Measurements from ENCODE around the gene NFATC4.
"Not testable (repeated sequence)": the region's sequence is repeated elsewhere in the genome, so short reads cannot be mapped to it uniquely, and the experiment has no call there.

The NFATC4 gene

GRCh38 chr14:24339284-24340151, 28.5 kb upstream of the NFATC4 start, which contains the start of gene RIPK3:
TSS of gene RIPK3 (minus strand) at chr14:24339991. CDS start at chr14:24339826, 165 bp downstream.
- DNase-seq (ENCODE audit: low read depth), result no peak

GRCh38 chr14:24340606-24341005, 27.4 kb upstream of the NFATC4 start:
- DNase-seq (ENCODE audit: low read depth), result no peak

- no peak for DNase-seq (ENCODE audit: low read depth)
These were observed 25.1 kb upstream of the NFATC4 start for GRCh38 chr14:24342889-24343288.

GRCh38 chr14:24343795-24344660, 24.0 kb upstream of the NFATC4 start:
- peak; percentile 23 for DNase-seq (ENCODE audit: low read depth)

- no peak for DNase-seq (ENCODE audit: low read depth)
These were observed 20.9 kb upstream of the NFATC4 start for GRCh38 chr14:24347134-24347533.

- DNase-seq (ENCODE audit: low read depth), result no peak
These were observed 19.8 kb upstream of the NFATC4 start for GRCh38 chr14:24348186-24348585.

GRCh38 chr14:24349742-24350141, 18.2 kb upstream of the NFATC4 start:
- DNase-seq (ENCODE audit: low read depth), result no peak

GRCh38 chr14:24351517-24351916, 16.5 kb upstream of the NFATC4 start:
- peak; percentile 57 for DNase-seq (ENCODE audit: low read depth)

GRCh38 chr14:24353559-24354481, 14.2 kb upstream of the NFATC4 start:
- DNase-seq (ENCODE audit: low read depth), result peak; percentile 77

- not testable (repeated sequence) for DNase-seq (ENCODE audit: low read depth)
These were observed 13.5 kb upstream of the NFATC4 start for GRCh38 chr14:24354482-24354825.

- no peak for DNase-seq (ENCODE audit: low read depth)
These were observed 13.0 kb upstream of the NFATC4 start for GRCh38 chr14:24355009-24355408.

- DNase-seq (ENCODE audit: low read depth), result no peak
These were observed 11.8 kb upstream of the NFATC4 start for GRCh38 chr14:24356208-24356607.

- no peak for DNase-seq (ENCODE audit: low read depth)
These were observed 7.7 kb upstream of the NFATC4 start for GRCh38 chr14:24360281-24360680.

GRCh38 chr14:24361326-24361725, 6.7 kb upstream of the NFATC4 start:
- DNase-seq (ENCODE audit: low read depth), result no peak

- DNase-seq (ENCODE audit: low read depth), result no peak
These were observed 5.6 kb upstream of the NFATC4 start for GRCh38 chr14:24362241-24362960.

- DNase-seq (ENCODE audit: low read depth), result no peak
These were observed 4.6 kb upstream of the NFATC4 start for GRCh38 chr14:24363401-24363800.

- DNase-seq (ENCODE audit: low read depth), result no peak
These were observed 3.1 kb upstream of the NFATC4 start for GRCh38 chr14:24364841-24365240.

GRCh38 chr14:24365600-24366412, 2.2 kb upstream of the NFATC4 start:
- DNase-seq (ENCODE audit: low read depth), result peak; percentile 91

- DNase-seq (ENCODE audit: low read depth), result no peak
These were observed 1.6 kb upstream of the NFATC4 start for GRCh38 chr14:24366413-24366720.

GRCh38 chr14:24366721-24367513, 1.1 kb upstream of the NFATC4 start:
- peak; percentile 89 for DNase-seq (ENCODE audit: low read depth)
